Fibroblast of lung (primary cell): Measurements from ENCODE around the gene DTWD2.

Experiments used
- CTCF ChIP-seq, 2 donors: IDR thresholded peaks in 1 of 2; conservative IDR thresholded peaks in 1 of 2; 1 replicate in 1 of 2; 2 replicates in 1 of 2; pipeline ENCODE4 v1.5.1; 2011 to 2012; ENCODE audit warnings: low read length in 2 of 2, control low read depth in 1 of 2, inconsistent platforms in 1 of 2, low read depth in 1 of 2, mild to moderate bottlenecking in 1 of 2
- EZH2 ChIP-seq: IDR thresholded peaks from 2 replicates; pipeline ENCODE4 v1.5.1; 2012; ENCODE audit warnings: low read length, control low read depth, mild to moderate bottlenecking; ENCODE audit errors: missing control alignments

- no peak for TF ChIP-seq CTCF (conservative IDR thresholded peaks at IDR 0.05 in 1 of 2, IDR thresholded peaks at IDR 0.05 in 1 of 2; ENCODE audit: low read depth in 1 of 2, low read length in 2 of 2)
- no peak for TF ChIP-seq EZH2
Observed at GRCh38 chr5:119019501-119019900, 31.2 kb upstream of the DTWD2 start.
